Measurements from ENCODE around the gene CARMIL3. TPM values are rescaled to one million over a fixed set of nuclear protein-coding genes. Genes with fewer than 3 reads are reported as not detected.

The CARMIL3 gene
- total RNA-seq, 1 experiment from 2014 or later = 1.00 TPM

- Mint-ChIP-seq H3K36me3 (ENCODE audit: insufficient read depth, unreplicated experiment) (no peaks in the 10 kb centered on the region), H3K9me3 (ENCODE audit: unreplicated experiment) (no peaks in the 10 kb centered on the region), H3K4me3 (ENCODE audit: unreplicated experiment) (no peak within 1 kb of the TSS), H3K27me3 (ENCODE audit: insufficient read depth, unreplicated experiment) (no peaks in the 10 kb centered on the region), H3K4me1 (ENCODE audit: low read depth, unreplicated experiment) (peaks cover 14% of the 10 kb centered on the region), H3K27ac (ENCODE audit: unreplicated experiment) (no peak within 1 kb of the TSS)
- TF ChIP-seq CTCF (IDR thresholded peaks at IDR 0.05; ENCODE audit: insufficient read depth in 1 of 2, low read depth in 1 of 2, low read length in 1 of 2, severe bottlenecking in 1 of 2, unreplicated experiment in 1 of 2) = no peak
- Histone ChIP-seq H3K9me3 (no peaks in the 10 kb centered on the region), H3K27me3 (replicated peaks; ENCODE audit: control insufficient read depth, insufficient read depth, low read length) (no peaks in the 10 kb centered on the region), H3K36me3 (ENCODE audit: control insufficient read depth, insufficient read depth, low read length) (no peaks in the 10 kb centered on the region), H3K4me3 (ENCODE audit: low read depth, low read length) (no peak within 1 kb of the TSS), H3K4me1 (peaks cover 11% of the 10 kb centered on the region; the same call in 1 of the 2 replicates)
- CTCF ChIA-PET = interaction anchor here (2.4 kb wide), 1 partner anchor 13 kb away, joined by 6 read pairs; no protein-coding TSS in a partner anchor
- DNase-seq = no peak
- intact Hi-C loops (cut with micrococcal nuclease; ENCODE audit: unreplicated experiment) = no loop called here
- BruUV-seq (replicated peaks) = no TSS peak
- POLR2A ChIA-PET = no interaction called here
Observed at GRCh38 chr14:24071144-24071697, 19.4 kb downstream of the CARMIL3 start, which contains the start of gene CPNE6. CPNE6 (plus strand) TSS chr14:24071562; CDS start chr14:24072937, 1,375 bp downstream.

- Mint-ChIP-seq H3K27ac (ENCODE audit: unreplicated experiment) (no peak overlapping the region), H3K36me3 (ENCODE audit: insufficient read depth, unreplicated experiment) (no peaks in the 10 kb centered on the region), H3K27me3 (ENCODE audit: insufficient read depth, unreplicated experiment) (no peaks in the 10 kb centered on the region), H3K9me3 (ENCODE audit: unreplicated experiment) (no peaks in the 10 kb centered on the region), H3K4me3 (ENCODE audit: unreplicated experiment) (no peak overlapping the region), H3K4me1 (ENCODE audit: low read depth, unreplicated experiment) (peaks cover 9% of the 10 kb centered on the region)
- TF ChIP-seq CTCF (IDR thresholded peaks at IDR 0.05; ENCODE audit: insufficient read depth in 1 of 2, low read depth in 1 of 2, low read length in 1 of 2, severe bottlenecking in 1 of 2, unreplicated experiment in 1 of 2) = no peak
- ChIA-PET POLR2A (no interaction called here), CTCF (interaction anchor here (2.4 kb wide), 1 partner anchor 14 kb away, joined by 6 read pairs; no protein-coding TSS in a partner anchor)
- Histone ChIP-seq H3K4me3 (ENCODE audit: low read depth, low read length) (no peak overlapping the region), H3K9me3 (no peaks in the 10 kb centered on the region), H3K36me3 (ENCODE audit: control insufficient read depth, insufficient read depth, low read length) (no peaks in the 10 kb centered on the region), H3K4me1 (peaks cover 4% of the 10 kb centered on the region; the same call in 1 of the 2 replicates), H3K27me3 (replicated peaks; ENCODE audit: control insufficient read depth, insufficient read depth, low read length) (no peaks in the 10 kb centered on the region)
- no peak for DNase-seq
- no TSS peak for BruUV-seq (replicated peaks)
- intact Hi-C loops (cut with micrococcal nuclease; ENCODE audit: unreplicated experiment) = no loop called here
Observed at GRCh38 chr14:24071836-24072430, 20.1 kb downstream of the CARMIL3 start.

GRCh38 chr14:24072436-24072835 lies 20.6 kb downstream of the CARMIL3 start:
- POLR2A ChIA-PET = no interaction called here
- intact Hi-C loops (cut with micrococcal nuclease; ENCODE audit: unreplicated experiment) = no loop called here
- Histone ChIP-seq H3K27me3 (replicated peaks; ENCODE audit: control insufficient read depth, insufficient read depth, low read length) (no peaks in the 10 kb centered on the region), H3K36me3 (ENCODE audit: control insufficient read depth, insufficient read depth, low read length) (no peaks in the 10 kb centered on the region), H3K9me3 (no peaks in the 10 kb centered on the region), H3K4me3 (ENCODE audit: low read depth, low read length) (no peak overlapping the region), H3K4me1 (no peaks in the 10 kb centered on the region; the same call in 1 of the 2 replicates)
- Mint-ChIP-seq H3K36me3 (ENCODE audit: insufficient read depth, unreplicated experiment) (no peaks in the 10 kb centered on the region), H3K27ac (ENCODE audit: unreplicated experiment) (no peak overlapping the region), H3K27me3 (ENCODE audit: insufficient read depth, unreplicated experiment) (no peaks in the 10 kb centered on the region), H3K9me3 (ENCODE audit: unreplicated experiment) (no peaks in the 10 kb centered on the region), H3K4me3 (ENCODE audit: unreplicated experiment) (no peak overlapping the region), H3K4me1 (ENCODE audit: low read depth, unreplicated experiment) (peaks cover 9% of the 10 kb centered on the region)
- CTCF ChIA-PET = interaction anchor here (2.4 kb wide), 1 partner anchor 14 kb away, joined by 6 read pairs; no protein-coding TSS in a partner anchor
- no peak for DNase-seq
- no TSS peak for BruUV-seq (replicated peaks)
- TF ChIP-seq CTCF (IDR thresholded peaks at IDR 0.05; ENCODE audit: insufficient read depth in 1 of 2, low read depth in 1 of 2, low read length in 1 of 2, severe bottlenecking in 1 of 2, unreplicated experiment in 1 of 2) = no peak
